ENCODE data around the gene MTHFD1. TPM values are rescaled to one million over a fixed set of nuclear protein-coding genes. Genes with fewer than 3 reads are reported as not detected.

The MTHFD1 gene
- total RNA-seq, 4 donors from 2014 or later, result 36.2 to 68.7 (median 42.0) TPM

DNA sequence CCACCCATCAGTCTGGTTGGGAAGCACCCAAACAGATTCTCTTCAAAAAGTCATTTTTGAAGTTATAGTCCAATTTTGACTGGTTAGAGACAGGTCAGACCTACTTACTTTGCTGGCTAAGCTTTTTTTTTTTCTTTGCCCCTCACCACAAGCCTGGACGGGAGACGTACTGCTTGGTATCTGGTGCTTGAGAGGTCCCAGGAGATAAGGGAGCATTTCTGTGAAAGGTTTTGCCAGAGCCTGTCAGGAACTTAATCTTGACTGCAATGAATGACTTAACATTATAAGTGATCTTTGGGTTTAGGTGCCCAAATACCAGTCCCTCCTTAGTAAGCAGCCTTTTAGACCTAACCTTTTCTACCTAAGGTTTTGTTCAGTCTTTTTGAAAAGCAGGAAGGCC is 6.3 kb downstream of the MTHFD1 start:
- TF ChIP-seq POLR2A (IDR thresholded peaks at IDR 0.05), result no peak
- TF ChIP-seq, protein P1, sequence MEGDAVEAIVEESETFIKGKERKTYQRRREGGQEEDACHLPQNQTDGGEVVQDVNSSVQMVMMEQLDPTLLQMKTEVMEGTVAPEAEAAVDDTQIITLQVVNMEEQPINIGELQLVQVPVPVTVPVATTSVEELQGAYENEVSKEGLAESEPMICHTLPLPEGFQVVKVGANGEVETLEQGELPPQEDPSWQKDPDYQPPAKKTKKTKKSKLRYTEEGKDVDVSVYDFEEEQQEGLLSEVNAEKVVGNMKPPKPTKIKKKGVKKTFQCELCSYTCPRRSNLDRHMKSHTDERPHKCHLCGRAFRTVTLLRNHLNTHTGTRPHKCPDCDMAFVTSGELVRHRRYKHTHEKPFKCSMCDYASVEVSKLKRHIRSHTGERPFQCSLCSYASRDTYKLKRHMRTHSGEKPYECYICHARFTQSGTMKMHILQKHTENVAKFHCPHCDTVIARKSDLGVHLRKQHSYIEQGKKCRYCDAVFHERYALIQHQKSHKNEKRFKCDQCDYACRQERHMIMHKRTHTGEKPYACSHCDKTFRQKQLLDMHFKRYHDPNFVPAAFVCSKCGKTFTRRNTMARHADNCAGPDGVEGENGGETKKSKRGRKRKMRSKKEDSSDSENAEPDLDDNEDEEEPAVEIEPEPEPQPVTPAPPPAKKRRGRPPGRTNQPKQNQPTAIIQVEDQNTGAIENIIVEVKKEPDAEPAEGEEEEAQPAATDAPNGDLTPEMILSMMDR (IDR thresholded peaks at IDR 0.05 in 4 of 5, conservative IDR thresholded peaks at IDR 0.05 in 1 of 5), result no peak
- no peaks in the 10 kb centered on the region for H3K9me3 ChIP-seq
- H3K27me3 ChIP-seq, result no peaks in the 10 kb centered on the region
- in situ Hi-C loops (cut with MboI; ENCODE audit: low sequenced_read_pairs in 4 of 4) (no loop called here), intact Hi-C loops (cut with DNase I; ENCODE audit: low total_unique reads) (no loop called here)
- peaks cover 5 to 9% of the 10 kb centered on the region in 2 donors for H3K4me1 ChIP-seq
- DNase-seq (no peak), ATAC-seq (no peak)
- H3K36me3 ChIP-seq, result peaks cover 0 to 16% of the 10 kb centered on the region in 2 donors
- no peak overlapping the region for H3K4me3 ChIP-seq
- no peak overlapping the region for H3K27ac ChIP-seq

DNA sequence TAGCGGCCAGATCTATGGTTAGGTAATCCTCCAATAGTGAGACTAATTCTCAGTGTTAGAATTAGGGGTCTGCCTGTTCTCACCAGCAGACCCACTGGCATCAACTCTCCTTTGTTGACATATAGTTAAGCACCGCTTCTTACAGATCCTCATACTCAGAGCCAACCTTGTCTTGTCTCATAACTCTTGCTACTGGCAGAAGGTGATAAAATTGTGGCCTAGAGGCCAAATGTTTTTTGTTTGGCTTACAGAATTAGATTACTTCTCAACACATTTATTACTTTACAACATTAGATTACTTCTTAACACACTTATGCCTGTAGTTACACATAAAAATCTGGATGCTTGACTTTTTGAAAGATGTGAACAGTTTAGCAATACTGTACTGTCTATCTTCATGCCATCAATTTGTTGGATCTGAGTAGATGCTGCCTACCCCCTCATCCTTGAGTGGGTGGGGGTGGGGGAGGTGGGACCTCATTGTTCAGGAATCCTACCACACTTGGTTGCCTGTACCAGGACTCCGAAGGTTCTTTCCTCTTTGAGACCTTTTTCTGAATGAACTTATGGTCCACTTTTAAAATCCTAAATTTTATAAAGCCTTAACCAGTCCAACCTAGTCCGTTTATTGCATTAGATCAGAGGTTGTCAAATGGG is 7.0 kb downstream of the MTHFD1 start:
- ATAC-seq (no peak), DNase-seq (no peak)
- H3K4me3 ChIP-seq, result no peak overlapping the region
- H3K36me3 ChIP-seq, result peaks cover 0 to 16% of the 10 kb centered on the region in 2 donors
- in situ Hi-C loops (cut with MboI; ENCODE audit: low sequenced_read_pairs in 4 of 4) (no loop called here), intact Hi-C loops (cut with DNase I; ENCODE audit: low total_unique reads) (no loop called here)
- peaks cover 0 to 3% of the 10 kb centered on the region in 2 donors for H3K4me1 ChIP-seq
- H3K9me3 ChIP-seq, result no peaks in the 10 kb centered on the region
- TF ChIP-seq, protein P1 (IDR thresholded peaks at IDR 0.05 in 4 of 5, conservative IDR thresholded peaks at IDR 0.05 in 1 of 5), result no peak
- TF ChIP-seq POLR2A (IDR thresholded peaks at IDR 0.05), result no peak
- no peak overlapping the region for H3K27ac ChIP-seq
- no peaks in the 10 kb centered on the region for H3K27me3 ChIP-seq

DNA sequence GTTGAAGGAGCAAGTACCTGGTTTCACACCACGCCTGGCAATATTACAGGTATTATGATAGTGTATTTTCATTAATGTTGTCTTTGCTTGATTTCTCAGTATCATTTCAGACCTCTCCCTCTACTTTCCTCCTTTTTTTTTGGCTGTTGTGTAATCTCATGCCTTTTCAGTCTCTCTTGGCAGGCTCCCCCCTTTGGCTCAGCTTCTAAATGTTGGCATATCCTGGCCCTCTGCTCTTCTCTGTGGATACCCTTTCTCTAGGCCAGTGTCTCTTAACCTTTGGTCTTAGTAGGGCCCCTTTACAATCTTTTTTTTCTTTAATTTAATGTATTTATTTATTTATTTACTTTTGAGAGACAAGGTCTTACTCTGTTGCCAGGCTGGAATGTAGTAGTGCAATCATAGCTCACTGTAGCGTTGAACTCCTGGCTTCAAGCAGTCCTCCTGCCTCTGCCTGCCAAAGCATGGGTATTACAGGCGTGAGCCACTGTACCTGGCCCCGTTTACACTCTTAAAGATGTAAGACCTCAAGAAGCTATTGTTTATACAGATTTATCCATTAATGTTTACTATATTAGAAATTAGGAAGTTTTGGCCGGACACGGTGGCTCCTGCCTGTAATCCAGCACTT is 12.8 kb downstream of the MTHFD1 start:
- Histone ChIP-seq H3K4me3 (no peak overlapping the region), H3K4me1 (peaks cover 0 to 7% of the 10 kb centered on the region in 2 donors), H3K27me3 (no peaks in the 10 kb centered on the region), H3K27ac (peak overlapping the region in 2 of 4 donors; percentile 1 to 21), H3K36me3 (peaks cover 0 to 12% of the 10 kb centered on the region in 2 donors), H3K9me3 (no peaks in the 10 kb centered on the region)
- in situ Hi-C loops (cut with MboI; ENCODE audit: low sequenced_read_pairs in 4 of 4), result no loop called here
- ATAC-seq (no peak), DNase-seq (no peak)
- intact Hi-C loops (cut with DNase I; ENCODE audit: low total_unique reads), result no loop called here
- TF ChIP-seq, protein P1 (IDR thresholded peaks at IDR 0.05 in 4 of 5, conservative IDR thresholded peaks at IDR 0.05 in 1 of 5), result no peak
- no peak for TF ChIP-seq POLR2A (IDR thresholded peaks at IDR 0.05)

DNA sequence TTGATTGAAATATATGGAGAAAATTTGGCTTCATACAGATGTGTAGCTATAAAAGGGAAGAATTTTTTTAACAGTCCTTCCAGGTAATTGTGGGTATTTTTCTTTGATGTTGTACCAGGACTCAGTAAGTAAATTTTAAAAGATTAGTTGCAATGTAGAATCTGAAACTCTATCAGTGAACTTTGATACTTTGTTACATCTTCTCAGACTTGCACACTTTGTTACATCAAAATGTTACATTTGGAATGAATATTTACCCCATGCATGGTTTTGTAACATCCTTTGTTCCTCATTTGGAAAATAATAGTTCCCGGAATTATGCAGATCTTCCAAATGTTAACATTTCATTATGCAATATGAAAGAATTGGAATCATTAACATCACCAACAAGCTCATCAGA is 13.8 kb downstream of the MTHFD1 start:
- peaks cover 0 to 7% of the 10 kb centered on the region in 2 donors for H3K4me1 ChIP-seq
- no peak overlapping the region for H3K27ac ChIP-seq
- H3K9me3 ChIP-seq, result no peaks in the 10 kb centered on the region
- H3K36me3 ChIP-seq, result peaks cover 0 to 12% of the 10 kb centered on the region in 2 donors
- TF ChIP-seq POLR2A (IDR thresholded peaks at IDR 0.05), result no peak
- TF ChIP-seq, protein P1 (IDR thresholded peaks at IDR 0.05 in 4 of 5, conservative IDR thresholded peaks at IDR 0.05 in 1 of 5), result no peak
- ATAC-seq (no peak), DNase-seq (no peak)
- H3K27me3 ChIP-seq, result no peaks in the 10 kb centered on the region
- intact Hi-C loops (cut with DNase I; ENCODE audit: low total_unique reads), result no loop called here
- H3K4me3 ChIP-seq, result no peak overlapping the region
- in situ Hi-C loops (cut with MboI; ENCODE audit: low sequenced_read_pairs in 4 of 4), result no loop called here

All from gastrocnemius medialis (tissue), 4 donors.